Measurements from ENCODE around the gene ZNF236. TPM values are rescaled to one million over a fixed set of nuclear protein-coding genes. Genes with fewer than 3 reads are reported as not detected.

The ZNF236 gene
- polyA plus RNA-seq, 6 donors from 2014 or later = 6.1 to 14.8 (median 7.7) TPM

DNA sequence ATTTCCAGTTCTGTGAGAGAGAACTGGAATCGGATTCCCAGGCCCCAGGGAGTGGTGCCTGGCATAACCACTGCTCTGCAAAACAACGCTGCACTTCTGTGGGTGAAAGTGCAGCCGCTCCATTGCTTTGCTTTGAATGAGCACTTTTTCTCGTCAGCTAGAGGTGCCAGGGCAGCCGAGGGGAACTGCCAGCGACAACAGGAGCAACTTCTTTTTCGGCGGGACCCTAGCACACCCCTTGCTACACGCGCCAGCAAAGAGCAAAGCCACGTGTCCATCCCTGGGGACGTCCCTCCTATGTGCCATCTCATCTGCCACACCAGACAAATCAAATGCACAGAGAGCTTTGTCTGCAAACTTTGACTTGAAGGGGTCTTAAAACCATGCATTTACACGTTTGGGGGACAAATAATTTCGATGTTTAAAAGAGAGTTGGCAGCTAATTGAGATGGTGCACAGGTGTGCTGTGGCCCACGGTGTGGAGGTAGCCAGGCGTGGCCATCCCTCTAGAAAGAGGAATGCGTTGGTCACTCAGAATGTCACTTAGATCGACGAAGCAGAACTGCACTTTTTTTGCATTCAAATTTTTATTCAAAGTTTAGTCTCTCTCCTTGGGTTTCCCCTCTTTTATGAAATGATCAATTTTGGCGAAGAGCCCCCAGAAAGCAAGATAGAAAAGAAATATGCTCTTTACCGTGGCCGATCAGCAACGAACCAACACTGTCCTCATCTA, 158.5 kb downstream of the ZNF236 start:
- Mint-ChIP-seq H3K4me1 (peaks cover 52 to 68% (median 52%) of the 10 kb centered on the region in 3 donors), H3K9me3 (peaks cover 0 to 2% (median 0%) of the 10 kb centered on the region in 7 donors), H3K4me3 (peak overlapping the region; percentile 30 to 73 (median 64)), H3K27ac (peak overlapping the region; percentile 75 to 99 (median 98)), H3K27me3 (no peaks in the 10 kb centered on the region), H3K36me3 (peaks cover 5 to 9% of the 10 kb centered on the region in 2 donors)
- DNase-seq = peak; percentile 50
- peak; percentile 53 to 66 for ATAC-seq (ENCODE audit: low read depth in 2 of 2)

DNA sequence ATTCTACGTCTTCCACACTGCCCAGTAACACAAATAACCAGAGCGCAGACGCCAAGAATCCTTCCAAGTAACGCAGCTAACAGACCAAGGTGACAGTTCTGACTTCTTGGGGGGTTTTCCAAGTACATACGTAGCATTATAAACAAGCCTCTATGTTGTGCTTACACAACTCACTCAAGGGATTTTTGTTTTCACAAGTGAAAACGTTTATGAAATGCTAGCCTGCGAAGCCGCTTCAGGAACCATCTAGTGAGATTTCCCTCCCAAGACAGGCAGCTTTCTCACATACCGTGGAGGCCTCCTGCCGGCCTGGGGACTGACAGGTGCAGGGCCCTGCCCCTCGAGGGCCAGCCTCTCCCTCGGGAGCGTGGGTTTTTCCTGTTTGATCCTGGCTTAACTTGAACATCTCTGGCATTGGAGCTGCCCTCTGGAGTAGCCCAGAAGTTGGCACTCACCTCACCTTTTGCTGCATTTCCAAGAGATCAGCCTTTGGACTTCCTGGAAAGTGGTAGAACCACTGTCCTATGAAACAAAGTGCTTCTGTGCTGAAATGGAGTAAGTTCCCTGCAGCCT, 159.1 kb downstream of the ZNF236 start:
- Mint-ChIP-seq H3K27me3 (no peaks in the 10 kb centered on the region), H3K4me3 (peak overlapping the region; percentile 30 to 73 (median 64)), H3K36me3 (peaks cover 5 to 9% of the 10 kb centered on the region in 2 donors), H3K27ac (peak overlapping the region; percentile 75 to 99 (median 98)), H3K4me1 (peaks cover 52 to 68% (median 52%) of the 10 kb centered on the region in 3 donors), H3K9me3 (peaks cover 0 to 2% (median 0%) of the 10 kb centered on the region in 7 donors)
- DNase-seq = no peak
- peak; percentile 61 to 66 for ATAC-seq (ENCODE audit: low read depth in 2 of 2)

DNA sequence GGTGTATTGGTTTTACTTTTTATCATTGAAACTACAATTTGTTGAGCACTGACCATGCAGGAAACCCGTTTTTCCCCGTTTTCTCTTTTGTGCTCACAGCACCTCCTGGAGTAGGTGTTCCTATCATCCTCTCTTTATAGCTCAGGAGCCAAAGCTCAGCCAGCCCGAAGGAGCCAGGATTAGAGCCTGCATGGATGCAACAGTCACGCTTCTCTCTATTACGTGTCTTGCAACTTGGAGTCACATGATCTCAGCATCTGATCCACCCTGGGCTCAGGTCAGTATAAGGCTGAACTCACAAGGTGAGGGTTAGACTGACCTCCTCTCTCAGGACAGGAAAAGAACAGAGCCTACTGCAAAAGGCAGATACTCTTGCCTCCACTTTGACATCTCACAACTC, 159.7 kb downstream of the ZNF236 start:
- H3K4me1 Mint-ChIP-seq = peaks cover 48 to 65% (median 49%) of the 10 kb centered on the region in 3 donors

DNA sequence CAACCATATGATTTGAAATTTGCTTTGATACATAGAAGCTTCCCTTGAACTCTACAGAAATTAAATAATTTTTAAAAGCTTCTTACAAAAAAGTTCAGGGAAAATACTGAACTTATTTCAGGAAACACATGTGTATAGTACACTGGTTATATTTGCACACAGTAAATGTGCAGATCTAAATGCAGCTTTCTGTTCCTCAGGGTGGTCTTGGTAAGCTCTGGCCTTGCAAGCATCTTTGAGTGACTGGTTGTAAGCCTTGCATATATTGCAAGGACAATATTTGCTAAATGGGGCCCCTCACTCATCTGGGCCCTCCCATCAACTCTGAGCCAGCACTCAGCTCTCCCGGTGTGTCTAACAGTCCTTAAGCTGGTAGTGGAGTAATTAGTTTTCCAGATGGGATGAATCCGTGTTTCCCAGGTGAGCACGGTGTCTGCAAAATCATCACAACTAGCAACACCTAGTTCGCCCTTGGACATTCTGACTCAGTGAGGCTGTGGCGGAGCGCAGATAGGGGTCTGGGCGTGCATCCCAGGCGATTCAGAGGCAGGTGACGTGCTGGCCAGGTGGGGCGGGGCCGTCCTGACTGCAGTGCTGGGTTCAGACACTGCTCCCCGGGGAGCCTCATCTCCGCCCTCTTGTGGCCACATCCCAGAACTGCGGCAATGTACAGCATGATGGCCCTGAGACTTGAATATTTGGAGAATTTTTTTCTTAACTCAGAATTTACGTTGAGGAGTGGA, 160.7 kb downstream of the ZNF236 start:
- DNase-seq (peak; percentile 81), ATAC-seq (ENCODE audit: low read depth in 2 of 2) (peak; percentile 29 to 63)
- H3K9me3 Mint-ChIP-seq = peaks cover 0 to 2% (median 0%) of the 10 kb centered on the region in 7 donors
- H3K4me1 Mint-ChIP-seq = peaks cover 43 to 56% (median 45%) of the 10 kb centered on the region in 3 donors
- peaks cover 0 to 2% (median 0%) of the 10 kb centered on the region in 3 donors for H3K27me3 Mint-ChIP-seq
- H3K36me3 Mint-ChIP-seq = peaks cover 5 to 9% of the 10 kb centered on the region in 2 donors
- H3K4me3 Mint-ChIP-seq = peak overlapping the region in 6 of 8 donors; percentile 42 to 82 (median 78)
- peak overlapping the region; percentile 38 to 99 (median 88) for H3K27ac Mint-ChIP-seq

More for the DNA sequence above, 159.7 kb downstream of the ZNF236 start:
- Mint-ChIP-seq H3K4me3 (peak overlapping the region in 4 of 8 donors; percentile 2 to 73 (median 63)), H3K27me3 (no peaks in the 10 kb centered on the region), H3K36me3 (peaks cover 5 to 9% of the 10 kb centered on the region in 2 donors), H3K9me3 (peaks cover 0 to 2% (median 0%) of the 10 kb centered on the region in 7 donors), H3K27ac (peak overlapping the region; percentile 75 to 99 (median 98))
- ATAC-seq (ENCODE audit: low read depth in 2 of 2) (no peak), DNase-seq (no peak)

DNA sequence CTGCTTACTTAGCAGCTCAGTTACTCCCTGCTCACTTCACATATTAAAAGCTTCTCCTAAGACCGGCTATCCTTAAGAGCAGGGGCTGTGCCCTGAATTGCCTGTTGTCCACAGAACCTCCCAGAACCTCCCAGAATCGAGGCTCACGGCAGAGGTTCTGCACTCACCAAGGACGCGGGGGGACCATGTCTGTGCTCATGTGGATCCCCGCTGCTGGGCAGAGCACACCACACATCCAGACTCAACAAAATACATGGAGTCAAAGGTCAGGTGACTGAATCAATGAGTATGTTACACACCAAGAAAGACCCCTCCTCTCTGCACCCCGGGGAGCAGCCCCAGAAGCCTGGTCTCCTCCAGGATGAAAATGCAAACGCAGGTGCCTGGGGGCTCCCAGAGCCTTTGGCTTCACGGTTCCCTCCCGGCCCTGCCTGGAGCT, 161.3 kb downstream of the ZNF236 start:
- peaks cover 5 to 7% of the 10 kb centered on the region in 2 donors for H3K36me3 Mint-ChIP-seq
- H3K27ac Mint-ChIP-seq = peak overlapping the region in 2 of 6 donors; percentile 91 to 99
- H3K27me3 Mint-ChIP-seq = peaks cover 0 to 7% (median 0%) of the 10 kb centered on the region in 3 donors
- peaks cover 0 to 2% (median 0%) of the 10 kb centered on the region in 7 donors for H3K9me3 Mint-ChIP-seq
- DNase-seq (no peak), ATAC-seq (ENCODE audit: low read depth in 2 of 2) (no peak)
- H3K4me3 Mint-ChIP-seq = peak overlapping the region in 1 of 8 donors; percentile 73
- peaks cover 41 to 50% (median 42%) of the 10 kb centered on the region in 3 donors for H3K4me1 Mint-ChIP-seq

DNA sequence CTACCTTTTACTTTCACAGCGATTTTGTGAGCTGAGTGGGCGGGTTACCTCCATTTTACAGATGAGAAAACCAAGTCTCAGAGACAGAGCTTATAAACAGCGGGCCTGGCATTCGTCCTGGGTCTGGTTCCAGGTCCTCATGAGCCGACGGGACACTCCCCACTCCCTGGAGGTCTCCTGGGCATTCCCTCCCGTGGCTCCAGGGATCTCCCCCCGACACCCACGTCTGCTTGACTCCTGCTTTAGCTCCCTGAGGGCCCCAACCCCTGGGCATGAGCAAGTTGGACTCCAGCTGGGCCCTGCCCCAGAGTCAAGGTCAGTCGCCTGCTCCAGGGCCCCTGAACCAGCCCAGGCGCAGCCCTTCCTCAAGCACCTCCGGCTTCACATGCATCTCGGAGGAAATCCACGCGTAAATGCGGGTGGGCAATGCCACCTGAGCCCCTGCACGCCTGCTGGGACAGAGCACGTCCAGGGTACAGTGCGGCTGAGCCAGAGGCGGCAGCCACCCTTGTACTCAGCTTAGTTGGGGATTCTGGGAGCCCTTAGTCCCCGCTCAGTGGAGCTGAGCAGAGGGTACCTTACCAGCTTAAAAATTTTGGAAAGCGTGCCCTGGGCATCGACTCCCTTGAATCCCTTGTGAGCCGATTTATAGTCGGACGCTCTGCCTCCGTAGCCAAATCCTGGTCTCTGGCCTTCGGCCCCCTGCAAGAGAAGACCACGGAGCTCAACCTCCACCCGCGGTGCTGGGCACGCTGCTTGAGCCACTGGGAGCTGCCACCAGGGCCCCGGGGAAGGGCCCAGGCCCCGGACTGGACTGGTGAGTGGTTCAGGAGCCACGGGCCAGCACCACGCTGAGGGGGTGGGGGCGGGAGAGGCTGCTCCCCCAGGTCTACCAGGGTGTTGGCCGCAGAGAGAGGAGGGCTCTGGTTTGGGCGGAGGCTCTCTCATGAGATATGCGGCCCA, 162.1 kb downstream of the ZNF236 start:
- no peaks in the 10 kb centered on the region for H3K9me3 Mint-ChIP-seq
- H3K4me1 Mint-ChIP-seq = peaks cover 33 to 42% (median 34%) of the 10 kb centered on the region in 3 donors
- peak overlapping the region in 1 of 6 donors; percentile 44 for H3K27ac Mint-ChIP-seq
- H3K27me3 Mint-ChIP-seq = peaks cover 0 to 7% (median 0%) of the 10 kb centered on the region in 3 donors
- no peaks in the 10 kb centered on the region for H3K36me3 Mint-ChIP-seq
- DNase-seq (no peak), ATAC-seq (ENCODE audit: low read depth in 2 of 2) (no peak)
- no peak overlapping the region for H3K4me3 Mint-ChIP-seq

DNA sequence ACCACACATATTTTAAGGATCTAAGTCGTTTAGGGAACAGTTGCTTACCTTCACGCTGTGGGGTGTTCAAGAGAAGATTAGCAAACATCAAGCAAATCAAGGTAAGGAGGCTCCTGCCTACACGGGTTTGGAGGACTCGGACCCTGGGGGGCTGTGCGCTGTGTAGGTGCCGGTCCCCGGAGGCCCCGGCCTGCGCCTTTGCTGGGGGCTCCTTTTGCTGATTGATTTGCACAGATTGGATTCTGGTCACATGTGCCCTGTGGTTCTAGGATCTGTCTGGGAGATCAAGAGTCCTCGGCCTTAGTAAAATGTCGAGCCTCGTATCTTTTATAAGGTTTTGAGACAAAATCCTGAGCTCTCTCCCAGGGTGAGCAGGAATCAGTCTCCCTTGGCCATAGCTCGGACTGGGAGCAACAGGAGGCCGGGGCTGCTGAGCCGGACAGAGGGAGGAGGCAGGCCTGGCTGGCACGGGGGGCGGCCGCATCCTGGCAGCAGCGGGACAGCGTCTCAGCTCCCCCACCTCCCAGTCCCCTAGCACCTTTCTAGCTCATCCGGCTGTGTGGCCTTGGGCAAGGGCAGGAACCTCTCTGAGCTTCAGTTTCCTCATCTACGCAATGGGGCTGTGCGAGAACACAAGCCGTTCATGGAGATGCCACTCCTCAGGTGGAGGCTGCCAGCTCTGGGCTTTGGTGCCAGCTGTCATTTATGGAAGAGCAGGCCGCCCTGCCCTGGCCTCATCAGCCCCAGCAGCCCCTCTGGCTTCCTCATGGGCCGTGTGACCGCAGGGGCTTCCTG, 163.0 kb downstream of the ZNF236 start:
- H3K36me3 Mint-ChIP-seq = no peaks in the 10 kb centered on the region
- no peak overlapping the region for H3K4me3 Mint-ChIP-seq
- peaks cover 27 to 34% (median 33%) of the 10 kb centered on the region in 3 donors for H3K4me1 Mint-ChIP-seq
- H3K27ac Mint-ChIP-seq = peak overlapping the region in 2 of 6 donors; percentile 12 to 51
- DNase-seq (no peak), ATAC-seq (ENCODE audit: low read depth in 2 of 2) (no peak)
- no peaks in the 10 kb centered on the region for H3K9me3 Mint-ChIP-seq
- peaks cover 0 to 7% (median 0%) of the 10 kb centered on the region in 3 donors for H3K27me3 Mint-ChIP-seq

DNA sequence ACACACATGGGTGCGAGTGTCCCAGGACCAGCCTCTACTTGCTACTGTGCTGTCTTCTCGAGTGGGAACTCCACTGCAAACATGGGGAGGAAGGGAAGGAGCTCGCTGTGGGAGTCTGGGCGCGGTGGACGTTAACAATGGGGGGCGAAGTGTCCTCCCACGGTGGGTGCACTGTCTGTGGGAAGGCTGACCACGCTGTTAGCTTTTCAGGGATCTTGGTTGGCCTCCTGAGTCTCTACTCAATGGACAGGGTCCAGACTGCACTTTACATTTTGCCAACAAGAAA, 163.5 kb downstream of the ZNF236 start:
- Mint-ChIP-seq H3K4me3 (no peak overlapping the region), H3K27me3 (peaks cover 0 to 7% (median 0%) of the 10 kb centered on the region in 3 donors), H3K9me3 (no peaks in the 10 kb centered on the region), H3K4me1 (peaks cover 27 to 35% (median 33%) of the 10 kb centered on the region in 3 donors), H3K36me3 (no peaks in the 10 kb centered on the region), H3K27ac (peak overlapping the region in 1 of 6 donors; percentile 51)
- ATAC-seq (ENCODE audit: low read depth in 2 of 2) (no peak), DNase-seq (no peak)

DNA sequence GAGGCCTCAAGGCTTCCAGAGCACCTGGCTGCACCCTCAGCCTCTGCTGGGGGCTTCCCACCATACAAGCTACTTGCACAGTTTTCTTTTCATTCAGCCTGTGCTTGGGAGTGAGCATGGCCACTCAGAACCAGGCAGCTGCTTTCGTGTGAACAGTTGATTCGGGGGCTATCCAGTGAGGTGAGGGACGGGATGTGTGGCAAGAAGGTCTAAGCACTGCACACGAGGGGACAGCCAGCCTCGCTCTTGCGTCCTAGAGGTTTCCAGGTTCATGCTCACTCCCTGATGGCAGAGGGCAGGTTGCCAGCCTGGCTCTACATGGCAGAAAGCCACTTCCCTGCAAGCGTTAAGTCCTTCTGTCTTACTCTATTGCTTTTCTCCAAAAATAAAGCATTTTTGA, 164.0 kb downstream of the ZNF236 start:
- Mint-ChIP-seq H3K4me1 (peaks cover 26 to 32% (median 28%) of the 10 kb centered on the region in 3 donors), H3K36me3 (no peaks in the 10 kb centered on the region), H3K27ac (no peak overlapping the region), H3K9me3 (no peaks in the 10 kb centered on the region), H3K4me3 (no peak overlapping the region), H3K27me3 (peaks cover 0 to 7% (median 0%) of the 10 kb centered on the region in 3 donors)
- DNase-seq (no peak), ATAC-seq (ENCODE audit: low read depth in 2 of 2) (no peak)

DNA sequence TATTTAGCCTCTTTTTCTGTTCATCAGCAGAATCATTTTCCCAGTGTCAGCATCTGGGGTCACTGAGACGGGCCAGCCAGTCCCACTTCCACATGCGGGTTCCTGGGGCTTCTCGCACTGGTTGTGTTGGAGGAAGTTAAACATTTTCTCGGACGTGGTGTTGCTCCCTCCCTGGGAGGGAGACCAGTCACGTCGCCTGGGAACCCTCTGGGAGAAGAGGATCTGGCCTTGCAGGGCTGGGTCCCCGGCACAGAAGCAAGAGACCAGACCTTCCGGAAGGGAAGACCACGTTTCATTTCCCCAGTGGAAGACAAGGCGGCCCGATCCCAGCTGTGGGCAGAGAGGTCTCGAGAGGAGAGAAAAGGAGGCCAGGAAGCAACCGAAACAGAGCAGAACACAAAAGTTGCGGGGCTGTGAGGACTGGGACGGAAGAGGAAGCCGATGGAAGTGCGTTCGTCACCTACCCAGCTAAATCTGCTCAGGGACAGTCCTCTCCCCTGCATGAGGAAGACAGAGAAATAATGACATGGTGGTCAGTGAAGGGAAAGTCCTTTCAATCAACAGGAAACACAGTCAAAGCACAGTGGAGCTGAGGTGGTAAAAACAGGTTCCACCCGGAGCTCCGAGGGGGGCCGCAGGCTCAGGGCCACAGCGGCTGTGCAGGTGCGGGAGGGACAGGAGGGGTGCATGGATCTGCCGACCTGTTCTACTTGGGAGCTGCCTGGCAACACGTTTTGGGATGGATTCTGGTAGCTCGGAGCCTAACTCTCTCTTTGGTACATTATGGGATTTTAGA, 165.9 kb downstream of the ZNF236 start:
- H3K9me3 Mint-ChIP-seq = no peaks in the 10 kb centered on the region
- peak overlapping the region in 1 of 8 donors; percentile 39 for H3K4me3 Mint-ChIP-seq
- no peaks in the 10 kb centered on the region for H3K36me3 Mint-ChIP-seq
- ATAC-seq (ENCODE audit: low read depth in 2 of 2) (no peak), DNase-seq (no peak)
- peaks cover 10 to 19% (median 14%) of the 10 kb centered on the region in 3 donors for H3K4me1 Mint-ChIP-seq
- peak overlapping the region in 3 of 6 donors; percentile 33 to 83 (median 66) for H3K27ac Mint-ChIP-seq
- peaks cover 0 to 7% (median 0%) of the 10 kb centered on the region in 3 donors for H3K27me3 Mint-ChIP-seq

Data from naive B cell (primary cell).